Sigmoid colon (tissue), 7 donors: ENCODE measurements around the gene SLC5A12. TPM values are rescaled to one million over a fixed set of nuclear protein-coding genes. Genes with fewer than 3 reads are reported as not detected.

ENCODE experiments used
- DNase-seq: peaks from one replicate; pipeline ENCODE4 v3.0.0-alpha.2; 2019
- H3K27ac ChIP-seq, 4 donors: fragments of 200-600 bp; sonication (generic); one replicate each; pipeline ENCODE4 v1.5.1; 2016 to 2019; ENCODE audit warnings: mild to moderate bottlenecking in 1 of 4
- H3K27me3 ChIP-seq, 3 donors: fragments of 200-600 bp; sonication (generic); one replicate each; pipeline ENCODE4 v1.5.1; 2019; ENCODE audit warnings: mild to moderate bottlenecking in 1 of 3
- H3K36me3 ChIP-seq, 4 donors: fragments of 200-600 bp; sonication (generic); one replicate each; pipeline ENCODE4 v1.5.1; 2016 to 2019
- H3K4me1 ChIP-seq, 4 donors: fragments of 200-600 bp; sonication (generic); one replicate each; pipeline ENCODE4 v1.5.1; 2017 to 2019
- H3K4me3 ChIP-seq, 4 donors: fragments of 200-600 bp; sonication (generic); one replicate each; pipeline ENCODE4 v1.5.1; 2017 to 2019; ENCODE audit warnings: mild to moderate bottlenecking in 2 of 4, moderate library complexity in 1 of 4
- H3K9me3 ChIP-seq, 4 donors: fragments of 200-600 bp in 3 of 4; sonication (generic) in 3 of 4; one replicate each; pipeline versions ENCODE4 v1.5.1 to v1.6.1; 2013 to 2019
- EP300 ChIP-seq, 4 donors: sonication (generic); formaldehyde crosslinking; IDR thresholded peaks; one replicate each; pipeline ENCODE4 v1.6.1; 2017; ENCODE audit warnings: antibody characterized with exemption in 4 of 4
- POLR2A ChIP-seq, 2 donors: fragments of 450-650 bp; IDR thresholded peaks; one replicate each; pipeline ENCODE4 v1.6.1; 2016; ENCODE audit warnings: antibody characterized with exemption in 2 of 2, mild to moderate bottlenecking in 2 of 2, moderate library complexity in 2 of 2
- POLR2AphosphoS5 ChIP-seq, 4 donors: sonication (generic); formaldehyde crosslinking; IDR thresholded peaks; one replicate each; pipeline ENCODE4 v1.6.1; 2017; ENCODE audit warnings: antibody characterized with exemption in 4 of 4
- WGBS, 2 donors: extraction: QIAGEN DNeasy Blood & Tissue Kit; methylation state at CpG; one replicate each; pipeline ENCODE4 v1.1.7; 2013; 5-methylcytosine and 5-hydroxymethylcytosine counted together
- intact Hi-C: fragments of 100-400 bp; cut with DNase I; formaldehyde crosslinking; loops from one replicate; pipeline ENCODE4 v1.15.1; 2023
- polyA plus RNA-seq, 3 donors: library from polyadenylated mRNA; stranded (reverse); fragments of 200-250 nt; gene quantifications; one replicate each; pipeline ENCODE4 v1.2.3, GENCODE V29; 2013
- total RNA-seq, 4 donors: library from RNA; depleted of rRNA; stranded (reverse); fragments of >200 nt; gene quantifications; one replicate each; pipeline ENCODE4 v1.1.0, GENCODE V29; 2016
- TF ChIP-seq, protein P1 (sequence below), 4 experiments: fragments of 450-650 bp in 3 of 4; fragments of 200-600 bp in 1 of 4; IDR thresholded peaks; one replicate each; pipeline ENCODE4 v1.5.1; 2016 to 2019; ENCODE audit warnings: antibody characterized with exemption in 4 of 4, mild to moderate bottlenecking in 3 of 4, moderate library complexity in 2 of 4
- donor health status: healthy with polysubstance abuse.
- donor health status: Bipolar disorder and iron deficiency.
- donor health status: healthy.

The SLC5A12 gene
- total and polyA plus RNA-seq, 7 donors, result under 0.01 to 0.23 (median 0.04) TPM; not detected in 3

DNA sequence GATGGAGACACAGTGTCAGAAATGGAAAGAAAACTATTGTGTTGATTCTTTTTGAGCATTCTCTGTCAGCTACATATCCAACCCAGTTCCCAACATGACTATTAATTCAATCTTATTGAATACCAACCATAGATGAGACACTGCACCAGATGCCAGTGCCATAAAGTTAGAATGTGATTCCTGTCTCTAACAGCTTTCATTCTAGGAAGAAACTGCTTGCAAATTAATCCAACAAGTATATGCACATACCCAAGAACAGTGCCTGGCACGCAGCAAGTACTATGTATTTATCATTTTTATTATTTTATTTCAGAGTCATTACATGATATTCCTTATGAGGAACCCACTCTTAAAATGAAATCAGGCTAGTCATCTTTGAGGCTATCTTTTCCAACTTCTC, 34.5 kb downstream of the SLC5A12 start:
- intact Hi-C loops, result no loop called here

GRCh38 chr11:26677566-26677965, 44.3 kb downstream of the SLC5A12 start:
- TF ChIP-seq POLR2AphosphoS5 (IDR thresholded peaks at IDR 0.05) (no peak), EP300 (IDR thresholded peaks at IDR 0.05) (no peak), POLR2A (IDR thresholded peaks at IDR 0.05) (no peak)
- TF ChIP-seq, protein P1, sequence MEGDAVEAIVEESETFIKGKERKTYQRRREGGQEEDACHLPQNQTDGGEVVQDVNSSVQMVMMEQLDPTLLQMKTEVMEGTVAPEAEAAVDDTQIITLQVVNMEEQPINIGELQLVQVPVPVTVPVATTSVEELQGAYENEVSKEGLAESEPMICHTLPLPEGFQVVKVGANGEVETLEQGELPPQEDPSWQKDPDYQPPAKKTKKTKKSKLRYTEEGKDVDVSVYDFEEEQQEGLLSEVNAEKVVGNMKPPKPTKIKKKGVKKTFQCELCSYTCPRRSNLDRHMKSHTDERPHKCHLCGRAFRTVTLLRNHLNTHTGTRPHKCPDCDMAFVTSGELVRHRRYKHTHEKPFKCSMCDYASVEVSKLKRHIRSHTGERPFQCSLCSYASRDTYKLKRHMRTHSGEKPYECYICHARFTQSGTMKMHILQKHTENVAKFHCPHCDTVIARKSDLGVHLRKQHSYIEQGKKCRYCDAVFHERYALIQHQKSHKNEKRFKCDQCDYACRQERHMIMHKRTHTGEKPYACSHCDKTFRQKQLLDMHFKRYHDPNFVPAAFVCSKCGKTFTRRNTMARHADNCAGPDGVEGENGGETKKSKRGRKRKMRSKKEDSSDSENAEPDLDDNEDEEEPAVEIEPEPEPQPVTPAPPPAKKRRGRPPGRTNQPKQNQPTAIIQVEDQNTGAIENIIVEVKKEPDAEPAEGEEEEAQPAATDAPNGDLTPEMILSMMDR (IDR thresholded peaks at IDR 0.05), result no peak
- intact Hi-C loops, result no loop called here
- Histone ChIP-seq H3K4me1 (no peaks in the 10 kb centered on the region), H3K4me3 (no peak overlapping the region), H3K27me3 (no peaks in the 10 kb centered on the region), H3K27ac (no peak overlapping the region), H3K36me3 (no peaks in the 10 kb centered on the region), H3K9me3 (no peaks in the 10 kb centered on the region)
- no peak for DNase-seq

More for the DNA sequence above, 34.5 kb downstream of the SLC5A12 start:
- DNase-seq, result no peak
- Histone ChIP-seq H3K4me1 (no peaks in the 10 kb centered on the region), H3K36me3 (no peaks in the 10 kb centered on the region), H3K27me3 (no peaks in the 10 kb centered on the region), H3K9me3 (no peaks in the 10 kb centered on the region), H3K4me3 (no peak overlapping the region), H3K27ac (no peak overlapping the region)
- WGBS, 2 donors, result 87 to 93% methylated on average over 1 of the region's 1 CpG
- TF ChIP-seq, protein P1 (IDR thresholded peaks at IDR 0.05), result no peak
- no peak for TF ChIP-seq POLR2AphosphoS5 (IDR thresholded peaks at IDR 0.05)

DNA sequence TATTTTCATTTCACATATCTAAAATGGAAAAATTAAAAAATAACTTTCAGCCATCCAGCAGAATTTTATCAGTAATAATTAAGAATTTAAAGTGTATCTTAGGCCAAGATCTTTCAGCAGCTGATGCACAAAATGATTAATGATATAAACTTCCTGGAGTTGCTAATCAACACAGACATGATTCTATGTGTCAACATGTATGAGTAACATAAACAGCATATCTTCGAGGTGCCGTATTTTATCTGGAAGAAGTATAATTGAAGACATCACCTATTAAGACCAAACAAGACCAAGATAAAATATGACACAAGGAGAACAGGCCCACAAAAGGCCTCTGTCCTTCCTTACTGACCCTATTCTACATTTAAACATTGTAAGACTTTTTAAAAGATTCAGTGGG, 45.2 kb downstream of the SLC5A12 start:
- H3K27me3 ChIP-seq, result no peaks in the 10 kb centered on the region
- H3K4me1 ChIP-seq, result no peaks in the 10 kb centered on the region
- no peak for DNase-seq
- intact Hi-C loops, result no loop called here
- no peak overlapping the region for H3K27ac ChIP-seq
- H3K9me3 ChIP-seq, result no peaks in the 10 kb centered on the region
- H3K36me3 ChIP-seq, result no peaks in the 10 kb centered on the region
- H3K4me3 ChIP-seq, result no peak overlapping the region
- WGBS, 2 donors, result 81 to 82% methylated on average over 2 of the region's 2 CpGs
- TF ChIP-seq EP300 (IDR thresholded peaks at IDR 0.05) (no peak), POLR2A (IDR thresholded peaks at IDR 0.05) (no peak)
- TF ChIP-seq, protein P1 (IDR thresholded peaks at IDR 0.05), result no peak

GRCh38 chr11:26675233-26675928, 46.5 kb downstream of the SLC5A12 start:
- no peaks in the 10 kb centered on the region for H3K9me3 ChIP-seq
- WGBS, 2 donors, result 24 to 62% methylated on average over 2 of the region's 2 CpGs
- H3K4me3 ChIP-seq, result no peak overlapping the region
- no peaks in the 10 kb centered on the region for H3K27me3 ChIP-seq
- no peak for DNase-seq
- H3K4me1 ChIP-seq, result no peaks in the 10 kb centered on the region
- no peak overlapping the region for H3K27ac ChIP-seq
- no peak for TF ChIP-seq EP300 (IDR thresholded peaks at IDR 0.05)
- TF ChIP-seq, protein P1 (IDR thresholded peaks at IDR 0.05), result no peak
- TF ChIP-seq POLR2A (IDR thresholded peaks at IDR 0.05), result no peak
- TF ChIP-seq POLR2AphosphoS5 (IDR thresholded peaks at IDR 0.05), result no peak
- H3K36me3 ChIP-seq, result no peaks in the 10 kb centered on the region
- intact Hi-C loops, result no loop called here

GRCh38 chr11:26665946-26666345, 55.9 kb downstream of the SLC5A12 start:
- no peak for TF ChIP-seq EP300 (IDR thresholded peaks at IDR 0.05)
- TF ChIP-seq POLR2AphosphoS5 (IDR thresholded peaks at IDR 0.05), result no peak
- TF ChIP-seq, protein P1 (IDR thresholded peaks at IDR 0.05), result no peak
- TF ChIP-seq POLR2A (IDR thresholded peaks at IDR 0.05), result no peak
- Histone ChIP-seq H3K4me3 (no peak overlapping the region), H3K4me1 (no peaks in the 10 kb centered on the region), H3K36me3 (no peaks in the 10 kb centered on the region), H3K27me3 (no peaks in the 10 kb centered on the region), H3K9me3 (no peaks in the 10 kb centered on the region), H3K27ac (no peak overlapping the region)
- intact Hi-C loops, result no loop called here
- DNase-seq, result no peak
- WGBS, 2 donors, result 78 to 89% methylated on average over 1 of the region's 1 CpG
